ENCODE results near the gene SIGLEC15.
"Not testable (repeated sequence)": the region's sequence is repeated elsewhere in the genome, so short reads cannot be mapped to it uniquely, and the experiment has no call there.

The SIGLEC15 gene

DNA sequence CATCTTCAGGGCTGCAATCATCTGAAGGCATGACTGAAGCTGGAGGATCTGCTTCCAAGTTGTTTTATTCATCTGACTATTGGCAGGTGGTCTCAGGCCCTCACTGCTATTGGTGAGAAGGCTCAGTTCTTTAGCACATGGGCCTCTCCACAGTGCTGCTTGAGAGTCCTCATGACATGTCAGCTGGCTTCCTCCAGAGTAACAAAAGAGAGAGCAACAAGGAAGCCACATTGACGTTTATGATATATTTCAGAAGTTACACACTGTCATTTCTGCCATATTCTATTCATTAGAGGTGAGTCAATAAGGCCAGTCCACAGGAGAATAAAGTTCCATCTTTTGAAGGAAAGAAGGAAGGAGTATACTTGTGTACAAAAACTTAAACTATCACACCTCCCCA, 7.9 kb upstream of the SIGLEC15 start:
- TF ChIP-seq, protein P1, sequence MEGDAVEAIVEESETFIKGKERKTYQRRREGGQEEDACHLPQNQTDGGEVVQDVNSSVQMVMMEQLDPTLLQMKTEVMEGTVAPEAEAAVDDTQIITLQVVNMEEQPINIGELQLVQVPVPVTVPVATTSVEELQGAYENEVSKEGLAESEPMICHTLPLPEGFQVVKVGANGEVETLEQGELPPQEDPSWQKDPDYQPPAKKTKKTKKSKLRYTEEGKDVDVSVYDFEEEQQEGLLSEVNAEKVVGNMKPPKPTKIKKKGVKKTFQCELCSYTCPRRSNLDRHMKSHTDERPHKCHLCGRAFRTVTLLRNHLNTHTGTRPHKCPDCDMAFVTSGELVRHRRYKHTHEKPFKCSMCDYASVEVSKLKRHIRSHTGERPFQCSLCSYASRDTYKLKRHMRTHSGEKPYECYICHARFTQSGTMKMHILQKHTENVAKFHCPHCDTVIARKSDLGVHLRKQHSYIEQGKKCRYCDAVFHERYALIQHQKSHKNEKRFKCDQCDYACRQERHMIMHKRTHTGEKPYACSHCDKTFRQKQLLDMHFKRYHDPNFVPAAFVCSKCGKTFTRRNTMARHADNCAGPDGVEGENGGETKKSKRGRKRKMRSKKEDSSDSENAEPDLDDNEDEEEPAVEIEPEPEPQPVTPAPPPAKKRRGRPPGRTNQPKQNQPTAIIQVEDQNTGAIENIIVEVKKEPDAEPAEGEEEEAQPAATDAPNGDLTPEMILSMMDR (conservative IDR thresholded peaks at IDR 0.05; ENCODE audit: low read depth), result no peak
- ChIA-PET POLR2A (ENCODE audit: low non-redundant PET) (no interaction called here), CTCF (interaction anchor here (0.6 kb wide), 1 partner anchor 13 kb away, joined by 3 read pairs; no protein-coding TSS in a partner anchor)
- DNase-seq (ENCODE audit: low spot score), result no peak
- H3K27ac ChIP-seq, result no peak overlapping the region

DNA sequence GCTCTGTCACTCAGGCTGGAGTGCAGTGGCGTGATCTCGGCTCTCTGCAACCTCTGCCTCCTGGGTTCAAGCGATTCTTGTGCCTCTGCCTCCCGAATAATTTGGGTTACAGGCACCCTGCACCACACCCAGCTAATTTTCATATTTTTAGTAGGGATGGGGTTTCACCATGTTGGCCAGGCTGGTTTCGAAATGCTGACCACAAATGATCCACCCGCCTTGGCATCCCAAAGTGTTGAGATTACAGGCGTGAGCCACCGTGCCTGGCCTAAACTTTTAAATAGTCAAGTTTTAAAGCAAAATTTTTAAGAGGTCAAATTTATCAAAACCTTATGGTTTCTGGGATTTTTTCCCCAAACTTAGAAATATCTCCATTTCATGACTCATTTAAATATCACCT, 6.7 kb upstream of the SIGLEC15 start:
- H3K27ac ChIP-seq; DNase-seq (ENCODE audit: low spot score); POLR2A ChIA-PET (ENCODE audit: low non-redundant PET); CTCF ChIA-PET: not testable (repeated sequence)

DNA sequence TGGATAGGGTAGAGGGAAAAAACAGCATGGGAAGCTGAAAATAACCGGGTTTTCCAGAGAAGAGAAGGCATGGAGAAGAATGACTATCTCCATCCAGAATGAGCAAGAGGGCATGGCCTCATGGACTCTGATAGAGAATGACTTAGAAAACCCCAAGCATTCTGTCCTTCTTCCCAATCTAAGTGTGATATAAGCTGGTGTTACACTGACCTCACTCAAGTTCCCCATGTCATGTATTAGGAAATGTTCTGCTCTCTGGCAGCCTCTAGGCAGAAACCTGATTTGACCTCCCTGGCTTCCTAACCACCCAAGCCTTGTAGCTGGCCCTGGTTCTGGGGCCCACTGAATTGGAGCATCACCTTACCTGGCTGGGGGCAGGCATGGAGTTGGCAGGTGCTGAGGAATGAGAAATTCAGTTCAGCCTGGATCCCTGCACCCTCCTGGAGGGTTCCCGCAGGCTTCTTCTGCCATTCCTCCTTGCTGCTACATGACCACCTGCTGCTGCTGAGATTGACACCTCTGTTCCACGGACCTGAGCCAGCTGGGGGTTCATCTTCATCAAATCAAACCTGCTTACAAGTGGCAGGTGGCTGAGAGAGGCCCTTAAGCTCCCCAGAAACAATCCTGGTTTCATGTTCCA, 5.2 kb upstream of the SIGLEC15 start:
- ChIA-PET CTCF (no interaction called here), POLR2A (ENCODE audit: low non-redundant PET) (no interaction called here)
- DNase-seq (ENCODE audit: low spot score), result no peak
- no peak overlapping the region for H3K27ac ChIP-seq
- TF ChIP-seq, protein P1 (conservative IDR thresholded peaks at IDR 0.05; ENCODE audit: low read depth), result no peak

DNA sequence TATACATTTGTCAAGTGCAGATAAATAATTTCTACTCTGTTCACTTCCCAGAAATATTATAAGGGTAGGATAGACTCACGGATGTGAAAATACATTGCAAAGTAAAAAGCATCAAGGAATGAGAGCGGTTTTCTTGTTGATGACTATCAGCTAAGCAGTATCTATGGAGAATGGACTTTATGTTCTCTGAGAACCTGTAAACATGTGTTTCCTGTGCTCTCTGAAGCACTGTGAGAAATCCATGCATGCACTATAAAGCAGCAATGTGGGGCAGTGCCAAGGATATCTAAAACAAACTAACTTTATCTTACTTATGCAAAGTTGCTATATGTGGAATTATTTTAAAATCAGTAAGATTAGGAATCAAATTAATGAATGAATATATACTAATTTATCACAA, 4.4 kb upstream of the SIGLEC15 start:
- ChIA-PET POLR2A (ENCODE audit: low non-redundant PET) (no interaction called here), CTCF (no interaction called here)
- TF ChIP-seq, protein P1 (conservative IDR thresholded peaks at IDR 0.05; ENCODE audit: low read depth), result no peak
- no peak for DNase-seq (ENCODE audit: low spot score)
- no peak overlapping the region for H3K27ac ChIP-seq

DNA sequence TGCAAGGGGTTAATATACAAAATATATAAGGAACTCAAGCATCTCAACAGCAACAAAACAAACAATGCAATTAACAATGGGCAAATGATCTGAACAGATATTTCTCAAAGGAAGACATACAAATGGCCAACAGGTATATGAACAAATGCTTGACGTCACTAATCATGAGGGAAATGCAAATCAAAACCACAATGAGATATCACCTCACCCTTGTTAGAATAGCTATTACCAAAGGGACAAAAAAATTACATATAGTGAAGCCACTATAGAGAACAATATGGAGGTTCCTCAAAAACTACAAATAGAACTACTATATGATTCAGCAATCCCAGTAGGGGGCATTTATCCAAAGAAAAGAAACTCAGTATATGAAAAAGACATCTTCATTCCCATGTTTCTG, 3.8 kb upstream of the SIGLEC15 start:
- DNase-seq (ENCODE audit: low spot score), result no peak
- CTCF ChIA-PET, result no interaction called here
- POLR2A ChIA-PET (ENCODE audit: low non-redundant PET), result no interaction called here
- H3K27ac ChIP-seq, result no peak overlapping the region
- TF ChIP-seq, protein P1 (conservative IDR thresholded peaks at IDR 0.05; ENCODE audit: low read depth), result no peak

DNA sequence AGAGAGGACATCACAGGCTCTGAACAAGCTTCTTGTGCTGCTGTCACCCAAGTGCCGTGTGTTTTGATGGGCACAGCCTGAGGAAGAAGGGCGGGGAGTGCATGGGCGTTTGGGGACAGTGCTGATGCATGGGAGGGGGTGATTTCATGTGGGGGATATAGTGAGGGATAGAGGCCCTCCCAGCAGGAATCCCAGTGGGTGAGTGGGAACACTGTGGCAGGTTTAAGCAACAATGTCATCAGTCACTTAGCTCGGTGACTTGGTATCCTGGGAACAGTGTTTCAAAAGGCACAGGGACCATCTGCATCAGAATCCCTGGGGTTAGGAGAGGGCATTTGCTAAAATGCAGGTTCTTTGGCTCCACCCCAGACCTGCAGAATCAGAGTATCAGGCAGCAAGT, 609 bp downstream of the SIGLEC15 start:
- TF ChIP-seq, protein P1 (conservative IDR thresholded peaks at IDR 0.05; ENCODE audit: low read depth), result no peak
- DNase-seq (ENCODE audit: low spot score), result no peak
- peak overlapping the region; percentile 35; the same call in 1 of the 2 replicates for H3K27ac ChIP-seq
- ChIA-PET POLR2A (ENCODE audit: low non-redundant PET) (no interaction called here), CTCF (no interaction called here)

DNA sequence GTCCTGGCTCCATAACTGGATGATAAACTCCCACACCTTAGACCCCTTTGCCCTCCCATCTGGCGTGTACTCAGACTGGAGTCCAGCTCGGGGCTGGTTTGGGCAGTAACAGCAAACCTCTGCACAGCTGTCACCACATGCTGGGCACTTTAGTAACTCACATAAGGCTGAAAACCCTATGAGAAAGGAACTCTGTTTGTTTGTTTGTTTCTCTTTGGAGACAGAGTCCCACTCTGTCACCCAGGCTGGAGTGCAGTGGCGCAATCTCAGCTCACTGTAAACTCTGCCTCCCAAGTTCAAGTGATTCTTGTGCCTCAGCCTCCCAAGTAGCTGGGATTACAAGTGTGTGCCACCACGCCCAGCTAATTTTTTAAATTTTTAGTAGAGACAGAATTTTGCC, 1.2 kb downstream of the SIGLEC15 start:
- DNase-seq (ENCODE audit: low spot score); POLR2A ChIA-PET (ENCODE audit: low non-redundant PET); CTCF ChIA-PET: not testable (repeated sequence)
- peak overlapping the region; percentile 83 for H3K27ac ChIP-seq
